IMR-90 (cell line): ENCODE measurements around the gene FAM20B. TPM values are rescaled to one million over a fixed set of nuclear protein-coding genes. Genes with fewer than 3 reads are reported as not detected.

Source experiments
- ATAC-seq: fragments of 200-7000 bp; cut with Tn5 transposase; 2 replicates; pipeline ENCODE4 v1.9.1; 2020; ENCODE audit warnings: low read depth, mild to moderate bottlenecking, moderate library complexity
- BruUV-seq: library from RNA; stranded (reverse); fragments of 400-500 nt; replicated peaks from 2 replicates; lab custom pipeline; 2021; lab: Mats Ljungman, UMichigan
- CTCF ChIA-PET: fragments of 300-600 bp; formaldehyde crosslinking; extraction: SDS; loops from one replicate; lab custom pipeline; 2021; ENCODE audit warnings: antibody characterized with exemption; lab: Yijun Ruan, JAX
- POLR2A ChIA-PET: fragments of 300-600 bp; sonication (Branson Sonifier 250); formaldehyde crosslinking; loops from one replicate; lab custom pipeline; 2022; ENCODE audit warnings: antibody characterized with exemption; ENCODE audit not compliant: unreplicated experiment; lab: Charles Lee
- DNase-seq: peaks from one replicate; pipeline ENCODE4 v3.0.0; 2013
- H2AFZ ChIP-seq: replicated peaks from 2 replicates; pipeline ENCODE3; 2013; ENCODE audit warnings: low read length, mild to moderate bottlenecking; ENCODE audit not compliant: poor library complexity
- H2AK5ac ChIP-seq: 2 replicates; pipeline ENCODE4 v1.6.1; 2013; ENCODE audit warnings: low read depth, low read length, inconsistent platforms
- H2AK9ac ChIP-seq: replicated peaks from 2 replicates; pipeline ENCODE3; 2013; ENCODE audit warnings: mild to moderate bottlenecking, low read depth, low read length, moderate library complexity; ENCODE audit not compliant: poor library complexity
- H2BK120ac ChIP-seq: 2 replicates; pipeline ENCODE4 v1.6.1; 2013; ENCODE audit warnings: low read depth, low read length, inconsistent platforms
- H2BK15ac ChIP-seq: 3 replicates; pipeline ENCODE4 v1.6.1; 2013; ENCODE audit warnings: low read depth, low read length, inconsistent platforms
- H2BK20ac ChIP-seq: 2 replicates; pipeline ENCODE4 v1.6.1; 2013; ENCODE audit warnings: low read depth, mild to moderate bottlenecking, inconsistent platforms, low read length, moderate library complexity
- H2BK5ac ChIP-seq: 2 replicates; pipeline ENCODE4 v1.6.1; 2013; ENCODE audit warnings: mild to moderate bottlenecking, low read depth, low read length, inconsistent platforms; ENCODE audit not compliant: poor library complexity, severe bottlenecking
- H3K14ac ChIP-seq: replicated peaks from 2 replicates; pipeline ENCODE4 v1.6.1; 2013; ENCODE audit warnings: low read depth, low read length, inconsistent platforms
- H3K18ac ChIP-seq: 2 replicates; pipeline ENCODE4 v1.6.1; 2013; ENCODE audit warnings: low read depth, low read length, control low read depth
- H3K23ac ChIP-seq: 2 replicates; pipeline ENCODE4 v1.6.1; 2013; ENCODE audit warnings: low read depth, low read length, inconsistent platforms
- H3K27ac ChIP-seq: 2 replicates; pipeline ENCODE4 v1.5.1; 2013; ENCODE audit warnings: mild to moderate bottlenecking, control low read depth, low read length; ENCODE audit not compliant: insufficient read depth
- H3K27me3 ChIP-seq: 2 replicates; pipeline ENCODE4 v1.6.1; 2013; ENCODE audit warnings: low read length; ENCODE audit not compliant: control insufficient read depth, insufficient read depth
- H3K36me3 ChIP-seq: 2 replicates; pipeline ENCODE4 v1.6.1; 2013; ENCODE audit warnings: low read length, mixed read lengths; ENCODE audit not compliant: control insufficient read depth, insufficient read depth
- H3K4ac ChIP-seq: 2 replicates; pipeline ENCODE4 v1.6.1; 2013; ENCODE audit warnings: low read depth, low read length, inconsistent platforms
- H3K4me1 ChIP-seq: 2 replicates; pipeline ENCODE4 v1.6.1; 2013; ENCODE audit warnings: low read length, mixed read lengths; ENCODE audit not compliant: control insufficient read depth, insufficient read depth
- H3K4me2 ChIP-seq: 2 replicates; pipeline ENCODE4 v1.6.1; 2013; ENCODE audit warnings: low read depth, mild to moderate bottlenecking, control low read depth, low read length, moderate library complexity
- H3K4me3 ChIP-seq: 2 replicates; pipeline ENCODE4 v1.5.1; 2013; ENCODE audit warnings: low read depth, mild to moderate bottlenecking, control low read depth, low read length, moderate library complexity; ENCODE audit not compliant: insufficient read depth
- H3K56ac ChIP-seq: 2 replicates; pipeline ENCODE4 v1.6.1; 2013; ENCODE audit warnings: low read length, inconsistent platforms; ENCODE audit not compliant: insufficient read depth; ENCODE audit errors: extremely low read depth
- H3K79me1 ChIP-seq, 2 experiments: 2 replicates each; pipeline ENCODE4 v1.6.1; 2013; ENCODE audit warnings: low read length in 2 of 2, inconsistent platforms in 1 of 2, low read depth in 1 of 2
- H3K9ac ChIP-seq: 2 replicates; pipeline ENCODE4 v1.6.1; 2013; ENCODE audit warnings: low read depth, low read length, control low read depth
- H3K9me1 ChIP-seq: 2 replicates; pipeline ENCODE4 v1.6.1; 2013; ENCODE audit warnings: low read length, inconsistent platforms; ENCODE audit not compliant: insufficient read depth
- H3K9me3 ChIP-seq: 2 replicates; pipeline ENCODE4 v1.6.1; 2013; ENCODE audit warnings: low read length; ENCODE audit not compliant: control insufficient read depth, insufficient read depth
- H4K20me1 ChIP-seq: 2 replicates; pipeline ENCODE4 v1.6.1; 2013; ENCODE audit warnings: low read length, inconsistent platforms; ENCODE audit not compliant: insufficient read depth
- H4K5ac ChIP-seq: 2 replicates; pipeline ENCODE4 v1.6.1; 2013; ENCODE audit warnings: mild to moderate bottlenecking, low read depth, low read length, control low read depth
- H4K8ac ChIP-seq, 2 experiments: 2 replicates each; pipeline ENCODE4 v1.6.1; 2013; ENCODE audit warnings: low read depth in 2 of 2, low read length in 2 of 2, control low read depth in 1 of 2, inconsistent platforms in 1 of 2
- H4K91ac ChIP-seq: 2 replicates; pipeline ENCODE4 v1.6.1; 2013; ENCODE audit warnings: low read depth, low read length, inconsistent platforms; ENCODE audit not compliant: insufficient read depth
- BHLHE40 ChIP-seq: fragments of 150-350 bp; IDR thresholded peaks from 2 replicates; pipeline ENCODE4 v1.6.1; 2016; ENCODE audit warnings: mild to moderate bottlenecking, low read depth, low read length
- CEBPB ChIP-seq: IDR thresholded peaks from 2 replicates; pipeline ENCODE4 v1.6.1; 2012; ENCODE audit warnings: low read depth, low read length, improper control_type of control experiment
- CHD1 ChIP-seq: IDR thresholded peaks from 2 replicates; pipeline ENCODE4 v1.6.1; 2012; ENCODE audit warnings: low read depth, low read length, improper control_type of control experiment
- CTCF ChIP-seq: conservative IDR thresholded peaks from 2 replicates; pipeline ENCODE4 v1.5.1; 2012; ENCODE audit warnings: mild to moderate bottlenecking, low read depth, low read length, improper control_type of control experiment
- FOS ChIP-seq: fragments of 150-350 bp; IDR thresholded peaks from 2 replicates; pipeline ENCODE4 v1.6.1; 2016; ENCODE audit warnings: low read depth, low read length
- MAFK ChIP-seq: IDR thresholded peaks from 2 replicates; pipeline ENCODE4 v1.6.1; 2012; ENCODE audit warnings: low read depth, low read length, improper control_type of control experiment
- MAZ ChIP-seq: IDR thresholded peaks from 2 replicates; pipeline ENCODE4 v1.6.1; 2012; ENCODE audit warnings: low read depth, mild to moderate bottlenecking, low read length, improper control_type of control experiment, moderate library complexity, borderline replicate concordance
- MXI1 ChIP-seq: IDR thresholded peaks from 2 replicates; pipeline ENCODE4 v1.6.1; 2012; ENCODE audit warnings: low read depth, mild to moderate bottlenecking, low read length, moderate library complexity, borderline replicate concordance
- NFE2L2 ChIP-seq: fragments of 150-350 bp; IDR thresholded peaks from 2 replicates; pipeline ENCODE4 v1.6.1; 2016; ENCODE audit warnings: low read depth, mild to moderate bottlenecking, low read length
- POLR2A ChIP-seq: IDR thresholded peaks from 2 replicates; pipeline ENCODE4 v1.6.1; 2012; ENCODE audit warnings: mild to moderate bottlenecking, low read depth, low read length
- RAD21 ChIP-seq: IDR thresholded peaks from 2 replicates; pipeline ENCODE4 v1.6.1; 2012; ENCODE audit warnings: low read length, improper control_type of control experiment
- RCOR1 ChIP-seq: IDR thresholded peaks from 2 replicates; pipeline ENCODE4 v1.6.1; 2012; ENCODE audit warnings: mild to moderate bottlenecking, low read length, improper control_type of control experiment; ENCODE audit not compliant: insufficient replicate concordance
- USF2 ChIP-seq: fragments of 150-350 bp; IDR thresholded peaks from 2 replicates; pipeline ENCODE4 v1.6.1; 2017; ENCODE audit warnings: mild to moderate bottlenecking, antibody characterized with exemption, low read length, low read depth
- WGBS, 2 experiments: methylation state at CpG; one replicate each; pipeline versions ENCODE4 v1.1.5 to v1.1.7; 2013; ENCODE audit warnings: missing lambda C conversion rate in 2 of 2; ENCODE audit not compliant: insufficient read length in 1 of 2; ENCODE audit errors: extremely low coverage in 2 of 2; 5-methylcytosine and 5-hydroxymethylcytosine counted together
- dilution Hi-C: fragments of 300-500 bp; cut with HindIII; formaldehyde crosslinking; loops from one replicate; pipeline ENCODE4 v1.14.3; 2018; ENCODE audit warnings: low sequenced_read_pairs; ENCODE audit not compliant: unreplicated experiment
- in situ Hi-C: fragments of 300-500 bp; cut with MboI; formaldehyde crosslinking; loops from 3 replicates; pipeline ENCODE4 v1.14.3; 2019; ENCODE audit warnings: low sequenced_read_pairs, inconsistent platforms, mixed read lengths
- intact Hi-C: fragments of 100-400 bp; cut with micrococcal nuclease; formaldehyde crosslinking; loops from 2 replicates; pipeline ENCODE4 v1.10.0; 2022
- polyA plus RNA-seq, 3 experiments: library from polyadenylated mRNA; depleted of rRNA; stranded (reverse); fragments of >200 nt; gene quantifications; 2 replicates each; pipeline ENCODE4 v1.2.3, GENCODE V29; 2012; ENCODE audit warnings: low replicate concordance in 1 of 3
- total RNA-seq: library from RNA; depleted of rRNA; stranded (reverse); fragments of >200 nt; gene quantifications from 2 replicates; pipeline ENCODE4 v1.2.3, GENCODE V29; 2012
- TF ChIP-seq, protein P1 (sequence below): fragments of 150-350 bp; IDR thresholded peaks from 2 replicates; pipeline ENCODE4 v1.6.1; 2016; ENCODE audit warnings: low read depth, mild to moderate bottlenecking, low read length, moderate library complexity, borderline replicate concordance

The FAM20B gene
- total and polyA plus RNA-seq, 2 of the 4 experiments (the other 2 are of a cell fraction), result 17.1 to 38.4 TPM

DNA sequence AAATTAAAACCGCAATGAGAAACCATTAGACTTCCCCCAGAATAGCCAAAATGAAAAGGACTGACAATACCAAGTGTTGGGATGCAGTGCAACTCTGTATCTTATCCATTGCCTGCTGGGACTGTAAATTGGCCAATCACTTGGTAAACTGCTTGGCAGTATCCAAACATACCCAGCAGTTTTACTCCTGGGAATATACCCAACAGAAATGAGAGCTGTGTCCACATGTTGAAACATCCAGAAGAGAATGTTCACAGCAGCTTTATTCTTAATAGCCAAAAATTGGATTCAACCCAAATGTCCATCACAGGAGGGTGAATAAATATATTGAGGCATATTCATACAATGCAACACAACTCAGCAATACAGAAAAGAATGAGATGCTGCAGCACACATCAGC lies 13.7 kb upstream of the FAM20B start:
- Histone ChIP-seq H2AK9ac (no peak overlapping the region), H3K27ac (no peak overlapping the region), H4K8ac (no peak overlapping the region), H4K91ac (no peak overlapping the region), H3K56ac (no peak overlapping the region), H3K23ac (no peak overlapping the region), H3K9me1 (peaks cover 6% of the 10 kb centered on the region; the same call in 1 of the 2 replicates), H3K18ac (no peak overlapping the region), H3K4ac (no peak overlapping the region), H3K4me2 (no peak overlapping the region), H4K20me1 (no peaks in the 10 kb centered on the region), H2BK15ac (no peak overlapping the region), H3K79me1 (no peaks in the 10 kb centered on the region), H4K5ac (no peak overlapping the region), H3K9ac (no peak overlapping the region), H3K9me3 (no peaks in the 10 kb centered on the region), H3K4me1 (peaks cover 3% of the 10 kb centered on the region), H2BK5ac (no peak overlapping the region), H2BK120ac (no peak overlapping the region), H3K14ac (0 out of 2 replicates have a peak overlapping the region, but pooled peaks have one; percentile 21), H2AFZ (no peak overlapping the region), H2BK20ac (no peak overlapping the region), H3K4me3 (no peak overlapping the region), H3K27me3 (no peaks in the 10 kb centered on the region), H3K36me3 (no peaks in the 10 kb centered on the region), H2AK5ac (no peak overlapping the region)
- no CpG with 5 or more reads among the region's 1 CpG for WGBS, 2 experiments
- no peak for DNase-seq
- no TSS peak for BruUV-seq
- TF ChIP-seq RAD21, result no peak
- no peak for TF ChIP-seq MAZ
- no peak for TF ChIP-seq POLR2A
- TF ChIP-seq RCOR1, result no peak
- no peak for TF ChIP-seq CEBPB
- TF ChIP-seq, protein P1, sequence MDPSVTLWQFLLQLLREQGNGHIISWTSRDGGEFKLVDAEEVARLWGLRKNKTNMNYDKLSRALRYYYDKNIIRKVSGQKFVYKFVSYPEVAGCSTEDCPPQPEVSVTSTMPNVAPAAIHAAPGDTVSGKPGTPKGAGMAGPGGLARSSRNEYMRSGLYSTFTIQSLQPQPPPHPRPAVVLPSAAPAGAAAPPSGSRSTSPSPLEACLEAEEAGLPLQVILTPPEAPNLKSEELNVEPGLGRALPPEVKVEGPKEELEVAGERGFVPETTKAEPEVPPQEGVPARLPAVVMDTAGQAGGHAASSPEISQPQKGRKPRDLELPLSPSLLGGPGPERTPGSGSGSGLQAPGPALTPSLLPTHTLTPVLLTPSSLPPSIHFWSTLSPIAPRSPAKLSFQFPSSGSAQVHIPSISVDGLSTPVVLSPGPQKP, result no peak
- TF ChIP-seq MAFK, result no peak
- TF ChIP-seq NFE2L2, result no peak
- no peak for TF ChIP-seq CTCF
- TF ChIP-seq CHD1, result no peak
- TF ChIP-seq BHLHE40, result no peak
- TF ChIP-seq FOS, result no peak
- no peak for TF ChIP-seq MXI1
- TF ChIP-seq USF2, result no peak
- dilution Hi-C loops, result no loop called here
- POLR2A ChIA-PET, result no interaction called here
- no peak for ATAC-seq
- in situ Hi-C loops, result no loop called here
- intact Hi-C loops, result no loop called here
- CTCF ChIA-PET, result interaction anchor here (0.6 kb wide), 1 partner anchor 377 kb away, joined by 3 read pairs; no protein-coding TSS in a partner anchor
